A549 (cell line): Measurements from ENCODE around the gene CENPX.

ENCODE experiments used
- CEBPB ChIP-seq, 2 experiments: fragments of >200 bp in 1 of 2; sonication (Bioruptor Twin) in 1 of 2; formaldehyde crosslinking in 1 of 2; IDR thresholded peaks; 2 replicates each; pipeline ENCODE4 v1.6.1; 2012 to 2016
- EHMT2 ChIP-seq: fragments of 200-600 bp; sonication (generic); IDR thresholded peaks from 2 replicates; pipeline ENCODE4 v1.6.1; 2016; ENCODE audit warnings: antibody characterized with exemption, low read depth, mild to moderate bottlenecking, moderate library complexity
- FOSL2 ChIP-seq, 2 experiments: fragments of 450-650 bp in 1 of 2; fragments of >200 bp in 1 of 2; sonication (Bioruptor Twin) in 1 of 2; formaldehyde crosslinking; IDR thresholded peaks; 2 replicates each; pipeline versions ENCODE4 v1.5.0 to v1.6.1; 2016 to 2020; ENCODE audit warnings: mild to moderate bottlenecking in 1 of 2, moderate library complexity in 1 of 2
- HDAC2 ChIP-seq: fragments of 200-600 bp; sonication (generic); IDR thresholded peaks from 2 replicates; pipeline ENCODE4 v1.6.1; 2016
- HOXB13 ChIP-seq: fragments of 250-450 bp; sonication (Bioruptor Pico); IDR thresholded peaks from 2 replicates; pipeline ENCODE4 v1.5.0; 2020; ENCODE audit warnings: low read depth, mild to moderate bottlenecking, moderate library complexity
- NFE2L2 ChIP-seq: fragments of 150-350 bp; conservative IDR thresholded peaks from 2 replicates; pipeline ENCODE4 v1.6.1; 2014; ENCODE audit warnings: low read length
- POLR2A ChIP-seq: IDR thresholded peaks from 2 replicates; pipeline ENCODE4 v1.6.1; 2012; ENCODE audit warnings: mild to moderate bottlenecking, low read length
- RAD21 ChIP-seq, 2 experiments: fragments of >200 bp in 1 of 2; sonication (Bioruptor Twin) in 1 of 2; formaldehyde crosslinking in 1 of 2; IDR thresholded peaks in 1 of 2; conservative IDR thresholded peaks in 1 of 2; 2 replicates in 1 of 2; 3 replicates in 1 of 2; pipeline ENCODE4 v1.6.1; 2012 to 2018; ENCODE audit warnings: inconsistent platforms in 1 of 2
- RNF2 ChIP-seq: fragments of 200-600 bp; sonication (generic); IDR thresholded peaks from 2 replicates; pipeline ENCODE4 v1.6.1; 2016; ENCODE audit warnings: low read depth, mild to moderate bottlenecking, antibody characterized with exemption, moderate library complexity, borderline replicate concordance
- SMC3 ChIP-seq: fragments of >200 bp; sonication (Bioruptor Twin); formaldehyde crosslinking; IDR thresholded peaks from 3 replicates; pipeline ENCODE4 v1.6.1; 2018; ENCODE audit warnings: inconsistent platforms
- SREBF2 ChIP-seq: fragments of 450-650 bp; IDR thresholded peaks from 2 replicates; pipeline ENCODE4 v1.6.1; 2014; ENCODE audit warnings: mild to moderate bottlenecking, moderate library complexity
- TF ChIP-seq, protein P1 (sequence below): fragments of 200-600 bp; sonication (generic); IDR thresholded peaks from 2 replicates; pipeline ENCODE4 v1.6.1; 2016; ENCODE audit warnings: antibody characterized with exemption, mild to moderate bottlenecking, moderate library complexity
- TF ChIP-seq, protein P2 (sequence below): fragments of >200 bp; sonication (Bioruptor Twin); formaldehyde crosslinking; IDR thresholded peaks from 3 replicates; pipeline ENCODE4 v1.5.1; 2016
- TF ChIP-seq, protein P3 (sequence below): fragments of 450-650 bp; IDR thresholded peaks from 2 replicates; pipeline ENCODE4 v1.6.1; 2014; ENCODE audit warnings: antibody characterized with exemption

GRCh38 chr17:82070611-82071010 is 47.9 kb upstream of the CENPX start:
- TF ChIP-seq, protein P1, sequence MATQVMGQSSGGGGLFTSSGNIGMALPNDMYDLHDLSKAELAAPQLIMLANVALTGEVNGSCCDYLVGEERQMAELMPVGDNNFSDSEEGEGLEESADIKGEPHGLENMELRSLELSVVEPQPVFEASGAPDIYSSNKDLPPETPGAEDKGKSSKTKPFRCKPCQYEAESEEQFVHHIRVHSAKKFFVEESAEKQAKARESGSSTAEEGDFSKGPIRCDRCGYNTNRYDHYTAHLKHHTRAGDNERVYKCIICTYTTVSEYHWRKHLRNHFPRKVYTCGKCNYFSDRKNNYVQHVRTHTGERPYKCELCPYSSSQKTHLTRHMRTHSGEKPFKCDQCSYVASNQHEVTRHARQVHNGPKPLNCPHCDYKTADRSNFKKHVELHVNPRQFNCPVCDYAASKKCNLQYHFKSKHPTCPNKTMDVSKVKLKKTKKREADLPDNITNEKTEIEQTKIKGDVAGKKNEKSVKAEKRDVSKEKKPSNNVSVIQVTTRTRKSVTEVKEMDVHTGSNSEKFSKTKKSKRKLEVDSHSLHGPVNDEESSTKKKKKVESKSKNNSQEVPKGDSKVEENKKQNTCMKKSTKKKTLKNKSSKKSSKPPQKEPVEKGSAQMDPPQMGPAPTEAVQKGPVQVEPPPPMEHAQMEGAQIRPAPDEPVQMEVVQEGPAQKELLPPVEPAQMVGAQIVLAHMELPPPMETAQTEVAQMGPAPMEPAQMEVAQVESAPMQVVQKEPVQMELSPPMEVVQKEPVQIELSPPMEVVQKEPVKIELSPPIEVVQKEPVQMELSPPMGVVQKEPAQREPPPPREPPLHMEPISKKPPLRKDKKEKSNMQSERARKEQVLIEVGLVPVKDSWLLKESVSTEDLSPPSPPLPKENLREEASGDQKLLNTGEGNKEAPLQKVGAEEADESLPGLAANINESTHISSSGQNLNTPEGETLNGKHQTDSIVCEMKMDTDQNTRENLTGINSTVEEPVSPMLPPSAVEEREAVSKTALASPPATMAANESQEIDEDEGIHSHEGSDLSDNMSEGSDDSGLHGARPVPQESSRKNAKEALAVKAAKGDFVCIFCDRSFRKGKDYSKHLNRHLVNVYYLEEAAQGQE, result no peak
- TF ChIP-seq, protein P2, sequence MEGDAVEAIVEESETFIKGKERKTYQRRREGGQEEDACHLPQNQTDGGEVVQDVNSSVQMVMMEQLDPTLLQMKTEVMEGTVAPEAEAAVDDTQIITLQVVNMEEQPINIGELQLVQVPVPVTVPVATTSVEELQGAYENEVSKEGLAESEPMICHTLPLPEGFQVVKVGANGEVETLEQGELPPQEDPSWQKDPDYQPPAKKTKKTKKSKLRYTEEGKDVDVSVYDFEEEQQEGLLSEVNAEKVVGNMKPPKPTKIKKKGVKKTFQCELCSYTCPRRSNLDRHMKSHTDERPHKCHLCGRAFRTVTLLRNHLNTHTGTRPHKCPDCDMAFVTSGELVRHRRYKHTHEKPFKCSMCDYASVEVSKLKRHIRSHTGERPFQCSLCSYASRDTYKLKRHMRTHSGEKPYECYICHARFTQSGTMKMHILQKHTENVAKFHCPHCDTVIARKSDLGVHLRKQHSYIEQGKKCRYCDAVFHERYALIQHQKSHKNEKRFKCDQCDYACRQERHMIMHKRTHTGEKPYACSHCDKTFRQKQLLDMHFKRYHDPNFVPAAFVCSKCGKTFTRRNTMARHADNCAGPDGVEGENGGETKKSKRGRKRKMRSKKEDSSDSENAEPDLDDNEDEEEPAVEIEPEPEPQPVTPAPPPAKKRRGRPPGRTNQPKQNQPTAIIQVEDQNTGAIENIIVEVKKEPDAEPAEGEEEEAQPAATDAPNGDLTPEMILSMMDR, result no peak
- TF ChIP-seq, protein P3, sequence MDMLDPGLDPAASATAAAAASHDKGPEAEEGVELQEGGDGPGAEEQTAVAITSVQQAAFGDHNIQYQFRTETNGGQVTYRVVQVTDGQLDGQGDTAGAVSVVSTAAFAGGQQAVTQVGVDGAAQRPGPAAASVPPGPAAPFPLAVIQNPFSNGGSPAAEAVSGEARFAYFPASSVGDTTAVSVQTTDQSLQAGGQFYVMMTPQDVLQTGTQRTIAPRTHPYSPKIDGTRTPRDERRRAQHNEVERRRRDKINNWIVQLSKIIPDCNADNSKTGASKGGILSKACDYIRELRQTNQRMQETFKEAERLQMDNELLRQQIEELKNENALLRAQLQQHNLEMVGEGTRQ, result no peak
- TF ChIP-seq RAD21 (conservative IDR thresholded peaks at IDR 0.05 in 1 of 2, IDR thresholded peaks at IDR 0.05 in 1 of 2) (no peak), POLR2A (no peak), EHMT2 (no peak), RNF2 (no peak), CEBPB (IDR thresholded peaks at IDR 0.05) (no peak), HDAC2 (no peak), SREBF2 (no peak), HOXB13 (CRISPR knock-in tag) (no peak), SMC3 (no peak), FOSL2 (IDR thresholded peaks at IDR 0.05) (no peak), FOSL2 (CRISPR knock-in tag; IDR thresholded peaks at IDR 0.05) (no peak), NFE2L2 (no peak)
